Mesenchymal stem cell (in vitro differentiated cells and primary cell): ENCODE measurements around the gene SH3GLB2.

Source experiments
- DNase-seq: peaks from one replicate; pipeline ENCODE4 v3.0.0-alpha.2; 2013
- H2AFZ ChIP-seq: one replicate; pipeline ENCODE4 v1.6.1; 2013; ENCODE audit warnings: low read depth, mild to moderate bottlenecking, control low read depth, inconsistent platforms, low read length, moderate library complexity
- H2AK5ac ChIP-seq: 2 replicates; pipeline ENCODE4 v1.6.1; 2013; ENCODE audit warnings: low read length, moderate library complexity, mild to moderate bottlenecking, inconsistent platforms; ENCODE audit not compliant: severe bottlenecking
- H2BK120ac ChIP-seq: one replicate; pipeline ENCODE4 v1.6.1; 2013; ENCODE audit warnings: low read depth, mild to moderate bottlenecking, inconsistent platforms, low read length, moderate library complexity
- H2BK12ac ChIP-seq, 2 experiments: one replicate each; pipeline ENCODE4 v1.6.1; 2013; ENCODE audit warnings: inconsistent platforms in 2 of 2, low read length in 2 of 2, mild to moderate bottlenecking in 2 of 2, moderate library complexity in 2 of 2, control low read depth in 1 of 2
- H2BK15ac ChIP-seq: one replicate; pipeline ENCODE4 v1.6.1; 2013; ENCODE audit warnings: mild to moderate bottlenecking, low read depth, inconsistent platforms; ENCODE audit not compliant: poor library complexity, severe bottlenecking
- H2BK5ac ChIP-seq: 2 replicates; pipeline ENCODE4 v1.6.1; 2013; ENCODE audit warnings: low read depth, mild to moderate bottlenecking, low read length, control low read depth, inconsistent platforms; ENCODE audit not compliant: poor library complexity, severe bottlenecking
- H3K14ac ChIP-seq, 2 experiments: one replicate each; pipeline ENCODE4 v1.6.1; 2013; ENCODE audit warnings: inconsistent platforms in 2 of 2, low read length in 2 of 2, control low read depth in 1 of 2, mild to moderate bottlenecking in 1 of 2, moderate library complexity in 1 of 2
- H3K18ac ChIP-seq, 2 experiments: one replicate each; pipeline ENCODE4 v1.6.1; 2013; ENCODE audit warnings: inconsistent platforms in 2 of 2, low read length in 2 of 2, control low read depth in 1 of 2, low read depth in 1 of 2, mild to moderate bottlenecking in 1 of 2
- H3K23ac ChIP-seq, 2 experiments: one replicate each; pipeline ENCODE4 v1.6.1; 2013; ENCODE audit warnings: inconsistent platforms in 2 of 2, low read length in 2 of 2, mild to moderate bottlenecking in 2 of 2, moderate library complexity in 2 of 2, control low read depth in 1 of 2
- H3K27ac ChIP-seq: 2 replicates; pipeline ENCODE4 v1.5.1; 2013; ENCODE audit warnings: mild to moderate bottlenecking, moderate library complexity, low read length, control low read depth, inconsistent platforms; ENCODE audit not compliant: poor library complexity, severe bottlenecking
- H3K27me3 ChIP-seq, 2 experiments: 2 replicates each; pipeline versions ENCODE4 v1.6.1 to v1.7.0; 2013; ENCODE audit warnings: low read length in 2 of 2, mild to moderate bottlenecking in 2 of 2, moderate library complexity in 2 of 2, control low read depth in 1 of 2, inconsistent platforms in 1 of 2; ENCODE audit not compliant: control insufficient read depth in 1 of 2, insufficient read depth in 1 of 2
- H3K36me3 ChIP-seq, 2 experiments: 2 replicates each; pipeline versions ENCODE4 v1.6.1 to v1.7.0; 2013; ENCODE audit warnings: low read length in 2 of 2, control low read depth in 1 of 2, inconsistent platforms in 1 of 2, low read depth in 1 of 2, mild to moderate bottlenecking in 1 of 2; ENCODE audit not compliant: insufficient read depth in 2 of 2, control insufficient read depth in 1 of 2
- H3K4ac ChIP-seq, 2 experiments: one replicate each; pipeline ENCODE4 v1.6.1; 2013; ENCODE audit warnings: inconsistent platforms in 2 of 2, low read length in 2 of 2, mild to moderate bottlenecking in 2 of 2, moderate library complexity in 2 of 2, control low read depth in 1 of 2, low read depth in 1 of 2
- H3K4me1 ChIP-seq: 2 replicates; pipeline ENCODE4 v1.6.1; 2013; ENCODE audit warnings: low read depth, low read length, control low read depth; ENCODE audit not compliant: control insufficient read depth, insufficient read depth
- H3K4me2 ChIP-seq: 2 replicates; pipeline ENCODE4 v1.6.1; 2013; ENCODE audit warnings: low read length, mild to moderate bottlenecking, inconsistent platforms; ENCODE audit not compliant: poor library complexity, severe bottlenecking
- H3K4me3 ChIP-seq, 2 experiments: 2 replicates each; pipeline versions ENCODE4 v1.5.1 to v1.7.0; 2013; ENCODE audit warnings: low read length in 2 of 2, mild to moderate bottlenecking in 2 of 2, control low read depth in 1 of 2, low read depth in 1 of 2; ENCODE audit not compliant: insufficient read depth in 1 of 2
- H3K79me1 ChIP-seq: replicated peaks from 2 replicates; pipeline ENCODE4 v1.6.1; 2013; ENCODE audit warnings: mild to moderate bottlenecking, control low read depth, low read length, inconsistent platforms; ENCODE audit not compliant: poor library complexity, severe bottlenecking
- H3K9ac ChIP-seq: 2 replicates; pipeline ENCODE4 v1.7.0; 2013; ENCODE audit warnings: mild to moderate bottlenecking, low read length, moderate library complexity
- H3K9me3 ChIP-seq: 2 replicates; pipeline ENCODE4 v1.7.0; 2013; ENCODE audit warnings: mild to moderate bottlenecking, low read length; ENCODE audit not compliant: control insufficient read depth
- H4K8ac ChIP-seq: one replicate; pipeline ENCODE4 v1.6.1; 2013; ENCODE audit warnings: inconsistent platforms, mild to moderate bottlenecking, low read length, moderate library complexity
- H4K91ac ChIP-seq: one replicate; pipeline ENCODE4 v1.6.1; 2013; ENCODE audit warnings: mild to moderate bottlenecking, low read length, inconsistent platforms
- WGBS: methylation state at CpG from one replicate; pipeline ENCODE4 v1.1.7; 2013; ENCODE audit warnings: mixed read lengths; 5-methylcytosine and 5-hydroxymethylcytosine counted together

SH3GLB2 gene

DNA sequence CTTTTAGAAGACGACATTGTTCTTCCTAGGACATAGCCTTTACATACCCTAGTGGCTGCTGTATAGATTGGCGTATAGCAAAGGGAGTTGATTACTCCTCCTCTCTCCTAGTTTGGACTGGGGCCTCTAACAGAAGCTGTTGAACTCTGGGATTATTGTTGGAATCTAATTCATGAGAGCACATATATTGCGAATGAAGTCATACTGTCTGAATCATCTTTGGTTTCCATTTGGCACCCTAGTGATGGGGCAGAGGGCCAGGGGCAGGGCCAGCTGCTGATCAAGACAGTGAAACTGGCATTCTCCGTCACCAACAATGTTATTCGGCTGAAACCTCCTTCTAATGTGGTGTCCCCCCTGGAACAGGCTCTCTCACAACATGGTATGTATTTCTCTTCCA, 40.3 kb downstream of the SH3GLB2 start:
- no peak overlapping the region for H2BK12ac ChIP-seq
- peak overlapping the region; percentile 54 for H3K9ac ChIP-seq
- H3K4me1 ChIP-seq, result peaks cover 6% of the 10 kb centered on the region
- no peak overlapping the region for H4K91ac ChIP-seq
- peaks cover 2% of the 10 kb centered on the region for H3K79me1 ChIP-seq
- H3K18ac ChIP-seq, result no peak overlapping the region
- peaks cover 43 to 70% of the 10 kb centered on the region in 2 experiments for H3K36me3 ChIP-seq
- H2BK5ac ChIP-seq, result no peak overlapping the region
- peak overlapping the region in 1 of 2 experiments; percentile 23 for H3K4me3 ChIP-seq
- peak; percentile 24 for DNase-seq
- peak overlapping the region; percentile 62 for H4K8ac ChIP-seq
- peak overlapping the region; percentile 70 for H3K27ac ChIP-seq
- H3K9me3 ChIP-seq, result no peaks in the 10 kb centered on the region
- H2BK120ac ChIP-seq, result no peak overlapping the region
- H3K23ac ChIP-seq, result no peak overlapping the region
- 94% methylated on average over 5 of the region's 5 CpGs for WGBS
- no peak overlapping the region for H2BK15ac ChIP-seq
- H3K14ac ChIP-seq, result no peak overlapping the region
- H3K4ac ChIP-seq, result no peak overlapping the region
- H2AFZ ChIP-seq, result no peak overlapping the region
- H3K4me2 ChIP-seq, result no peak overlapping the region
- no peaks in the 10 kb centered on the region for H3K27me3 ChIP-seq
- H2AK5ac ChIP-seq, result no peak overlapping the region

DNA sequence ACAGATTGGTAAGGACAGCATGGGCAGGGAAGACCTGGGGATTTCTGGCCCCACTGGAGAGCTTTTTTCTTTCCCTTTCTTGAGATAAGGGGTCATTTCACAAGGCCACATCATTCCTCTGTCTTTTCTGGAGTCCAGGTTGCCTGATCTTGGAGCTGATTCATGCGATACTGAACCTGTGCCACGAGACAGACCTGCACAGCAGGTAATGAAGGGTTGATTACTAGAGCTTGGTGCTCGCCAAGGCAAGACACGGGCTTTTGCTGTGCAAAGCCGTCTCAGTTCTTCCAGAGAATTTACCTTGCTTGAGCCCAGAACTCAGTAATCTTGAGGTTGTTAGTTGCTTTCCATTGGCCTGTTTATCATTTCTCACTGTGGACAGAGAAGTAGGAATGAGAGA, 41.5 kb downstream of the SH3GLB2 start:
- no peak overlapping the region for H3K18ac ChIP-seq
- no peak for DNase-seq
- peaks cover 2% of the 10 kb centered on the region for H3K79me1 ChIP-seq
- H2BK5ac ChIP-seq, result no peak overlapping the region
- no peak overlapping the region for H3K4ac ChIP-seq
- no peak overlapping the region for H3K9ac ChIP-seq
- H4K91ac ChIP-seq, result no peak overlapping the region
- H3K27me3 ChIP-seq, result no peaks in the 10 kb centered on the region
- H3K23ac ChIP-seq, result no peak overlapping the region
- H3K4me1 ChIP-seq, result peaks cover 6% of the 10 kb centered on the region
- H3K4me2 ChIP-seq, result no peak overlapping the region
- H2BK15ac ChIP-seq, result no peak overlapping the region
- no peak overlapping the region for H4K8ac ChIP-seq
- H3K14ac ChIP-seq, result no peak overlapping the region
- no peaks in the 10 kb centered on the region for H3K9me3 ChIP-seq
- H3K27ac ChIP-seq, result no peak overlapping the region
- H2AK5ac ChIP-seq, result no peak overlapping the region
- no peak overlapping the region for H2BK12ac ChIP-seq
- H3K36me3 ChIP-seq, result peaks cover 44 to 74% of the 10 kb centered on the region in 2 experiments
- no peak overlapping the region for H2AFZ ChIP-seq
- no peak overlapping the region for H3K4me3 ChIP-seq
- 95% methylated on average over 5 of the region's 5 CpGs for WGBS
- no peak overlapping the region for H2BK120ac ChIP-seq

DNA sequence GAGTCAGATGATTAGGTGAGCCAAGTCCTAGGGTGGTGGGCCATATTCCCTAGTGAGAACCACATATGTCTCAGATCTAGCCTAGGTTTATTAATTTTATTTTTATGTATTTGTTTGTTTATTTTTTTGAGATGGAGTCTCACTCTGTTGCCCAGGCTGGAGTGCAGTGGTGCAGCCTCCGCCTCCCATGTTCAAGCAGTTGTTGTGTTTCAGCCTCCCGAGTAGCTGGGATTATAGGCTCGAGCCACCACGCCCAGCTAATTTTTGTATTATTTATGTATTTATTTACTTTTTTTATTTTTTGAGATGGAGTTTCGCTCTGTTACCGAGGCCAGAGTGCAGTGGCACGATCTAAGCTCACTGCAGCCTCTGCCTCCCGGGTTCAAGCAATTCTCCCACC, 44.6 kb downstream of the SH3GLB2 start:
- Histone ChIP-seq H2BK5ac (no peak overlapping the region), H3K9me3 (no peaks in the 10 kb centered on the region), H2BK15ac (no peak overlapping the region), H3K4me1 (peaks cover 6% of the 10 kb centered on the region), H3K4me3 (no peak overlapping the region), H2BK120ac (no peak overlapping the region), H2BK12ac (no peak overlapping the region), H3K27ac (no peak overlapping the region), H4K91ac (no peak overlapping the region), H3K4me2 (no peak overlapping the region), H3K79me1 (peaks cover 2% of the 10 kb centered on the region), H2AK5ac (no peak overlapping the region), H3K27me3 (no peaks in the 10 kb centered on the region), H3K4ac (no peak overlapping the region), H3K23ac (no peak overlapping the region), H3K18ac (no peak overlapping the region), H4K8ac (no peak overlapping the region), H3K9ac (no peak overlapping the region), H3K14ac (no peak overlapping the region), H3K36me3 (peaks cover 32 to 89% of the 10 kb centered on the region in 2 experiments), H2AFZ (no peak overlapping the region)
- WGBS, result 99% methylated on average over 5 of the region's 8 CpGs
- DNase-seq, result no peak

DNA sequence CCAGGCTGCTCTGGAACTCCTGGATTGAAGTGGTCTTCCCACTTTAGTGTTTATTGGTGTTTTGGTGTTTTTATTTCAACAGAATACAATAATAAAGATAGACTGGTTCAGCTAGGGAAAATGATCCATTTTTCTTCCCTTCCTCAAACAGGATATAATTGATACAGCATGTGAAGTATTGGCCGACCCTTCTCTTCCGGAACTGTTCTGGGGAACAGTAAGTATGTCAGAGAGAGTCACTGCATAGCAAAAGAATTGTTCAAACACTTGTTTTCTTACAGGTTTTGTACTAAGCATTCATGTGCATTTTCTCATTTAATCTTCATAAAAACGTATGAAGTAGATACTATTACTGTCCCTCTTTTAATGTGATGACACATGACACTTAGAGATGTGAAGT, 49.0 kb downstream of the SH3GLB2 start:
- Histone ChIP-seq H2BK15ac (no peak overlapping the region), H3K4me2 (no peak overlapping the region), H2BK12ac (no peak overlapping the region), H2AFZ (no peak overlapping the region), H3K4me3 (no peak overlapping the region), H4K8ac (no peak overlapping the region), H3K4me1 (no peaks in the 10 kb centered on the region), H3K27me3 (no peaks in the 10 kb centered on the region), H3K9me3 (no peaks in the 10 kb centered on the region), H3K18ac (no peak overlapping the region), H2BK120ac (no peak overlapping the region), H4K91ac (no peak overlapping the region), H3K14ac (no peak overlapping the region), H3K23ac (no peak overlapping the region), H2BK5ac (no peak overlapping the region), H3K36me3 (peaks cover 51 to 84% of the 10 kb centered on the region in 2 experiments), H3K27ac (no peak overlapping the region), H2AK5ac (no peak overlapping the region), H3K79me1 (peaks cover 6% of the 10 kb centered on the region), H3K4ac (no peak overlapping the region), H3K9ac (no peak overlapping the region)
- DNase-seq, result no peak
- 100% methylated on average over 2 of the region's 3 CpGs for WGBS
